ENCODE results near the gene RBMS1. TPM values are rescaled to one million over a fixed set of nuclear protein-coding genes. Genes with fewer than 3 reads are reported as not detected.
"Not testable (repeated sequence)": the region's sequence is repeated elsewhere in the genome, so short reads cannot be mapped to it uniquely, and the experiment has no call there.

The RBMS1 gene
- total RNA-seq, 1 experiment from 2014 or later, result 65.4 TPM

GRCh38 chr2:160491911-160492371 lies 1.7 kb downstream of the RBMS1 start:
- BruUV-seq (replicated peaks), result TSS peak; percentile 26
- DNase-seq (ENCODE audit: unreplicated experiment), result peak; percentile 58
- H3K27me3 Mint-ChIP-seq (ENCODE audit: insufficient read depth, unreplicated experiment), result peaks cover 6% of the 10 kb centered on the region
- no peaks in the 10 kb centered on the region for H3K36me3 Mint-ChIP-seq (ENCODE audit: insufficient read depth, unreplicated experiment)
- H3K4me1 Mint-ChIP-seq (ENCODE audit: insufficient read depth, unreplicated experiment), result peaks cover 12% of the 10 kb centered on the region
- intact Hi-C loops (cut with micrococcal nuclease), result loop anchor here (1.0 to 10.0 kb wide), 4 partner anchors 63 to 427 kb away; no protein-coding TSS in a partner anchor
- ChIA-PET CTCF (interaction anchor here (0.7 to 2.1 kb wide), 3 partner anchors 58 to 477 kb away, joined by 3 to 8 read pairs (median 4); no protein-coding TSS in a partner anchor), POLR2A (interaction anchor here (0.5 to 1.8 kb wide), 8 partner anchors 12 to 1656 kb away, joined by 3 to 10 read pairs (median 4); no protein-coding TSS in a partner anchor)
- H3K27ac Mint-ChIP-seq (ENCODE audit: low read depth, unreplicated experiment), result peak overlapping the region; percentile 83
- TF ChIP-seq, protein P1, sequence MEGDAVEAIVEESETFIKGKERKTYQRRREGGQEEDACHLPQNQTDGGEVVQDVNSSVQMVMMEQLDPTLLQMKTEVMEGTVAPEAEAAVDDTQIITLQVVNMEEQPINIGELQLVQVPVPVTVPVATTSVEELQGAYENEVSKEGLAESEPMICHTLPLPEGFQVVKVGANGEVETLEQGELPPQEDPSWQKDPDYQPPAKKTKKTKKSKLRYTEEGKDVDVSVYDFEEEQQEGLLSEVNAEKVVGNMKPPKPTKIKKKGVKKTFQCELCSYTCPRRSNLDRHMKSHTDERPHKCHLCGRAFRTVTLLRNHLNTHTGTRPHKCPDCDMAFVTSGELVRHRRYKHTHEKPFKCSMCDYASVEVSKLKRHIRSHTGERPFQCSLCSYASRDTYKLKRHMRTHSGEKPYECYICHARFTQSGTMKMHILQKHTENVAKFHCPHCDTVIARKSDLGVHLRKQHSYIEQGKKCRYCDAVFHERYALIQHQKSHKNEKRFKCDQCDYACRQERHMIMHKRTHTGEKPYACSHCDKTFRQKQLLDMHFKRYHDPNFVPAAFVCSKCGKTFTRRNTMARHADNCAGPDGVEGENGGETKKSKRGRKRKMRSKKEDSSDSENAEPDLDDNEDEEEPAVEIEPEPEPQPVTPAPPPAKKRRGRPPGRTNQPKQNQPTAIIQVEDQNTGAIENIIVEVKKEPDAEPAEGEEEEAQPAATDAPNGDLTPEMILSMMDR (IDR thresholded peaks at IDR 0.05; ENCODE audit: unreplicated experiment), result no peak
- H3K9me3 Mint-ChIP-seq (ENCODE audit: unreplicated experiment), result no peaks in the 10 kb centered on the region
- H3K4me3 Mint-ChIP-seq (ENCODE audit: unreplicated experiment), result peak overlapping the region; percentile 82

DNA sequence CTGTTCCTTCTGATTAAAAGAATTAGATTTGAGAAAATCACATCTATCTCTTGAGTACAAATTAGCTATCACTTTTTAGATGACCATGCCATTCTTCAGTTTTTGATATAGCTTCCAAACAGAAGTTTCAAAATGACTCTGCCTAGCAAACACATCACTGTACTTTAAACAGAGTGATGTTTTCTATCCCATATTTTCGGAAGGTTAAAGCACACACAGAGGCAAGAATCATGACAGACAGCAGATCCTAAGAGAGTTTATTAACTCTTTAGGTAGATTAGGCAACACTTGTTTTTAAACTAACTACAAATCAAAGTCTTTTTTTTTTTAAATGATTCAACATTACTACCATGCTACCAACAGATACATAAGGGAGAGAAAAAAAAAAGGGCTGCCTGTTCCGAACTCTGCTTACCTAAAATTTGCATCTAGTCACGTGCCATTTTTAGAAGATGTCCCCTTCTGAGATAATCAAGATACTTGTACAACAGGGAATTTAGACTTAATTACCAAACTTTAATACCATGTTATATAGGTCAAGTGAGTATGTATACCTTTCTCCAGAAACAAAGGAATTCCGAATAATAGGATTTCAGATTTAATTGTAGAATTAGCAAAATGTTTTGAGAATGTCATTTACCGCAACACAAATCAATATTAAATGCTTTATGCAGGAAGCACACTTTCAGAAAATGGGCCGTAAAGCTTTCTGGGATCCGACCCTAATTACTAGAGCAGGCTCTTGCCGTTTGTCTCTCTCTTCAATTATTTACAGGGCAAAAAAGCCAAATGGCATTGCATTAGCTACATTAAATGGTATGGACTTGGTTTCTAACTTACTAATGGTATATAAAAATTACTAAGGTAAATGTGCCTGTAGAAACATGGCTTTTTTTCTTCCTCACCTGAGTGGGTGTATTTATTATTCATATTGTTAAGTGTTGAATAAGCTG lies 2.6 kb downstream of the RBMS1 start:
- no TSS peak for BruUV-seq (replicated peaks)

GRCh38 chr2:160489111-160489510 lies 4.5 kb downstream of the RBMS1 start:
- H3K27me3 Mint-ChIP-seq (ENCODE audit: insufficient read depth, unreplicated experiment), result no peaks in the 10 kb centered on the region
- no TSS peak for BruUV-seq (replicated peaks)
- CTCF ChIA-PET, result interaction anchor here (0.8 to 1.3 kb wide), 3 partner anchors 58 to 481 kb away, joined by 3 read pairs; no protein-coding TSS in a partner anchor
- intact Hi-C loops (cut with micrococcal nuclease), result no loop called here
- no peak overlapping the region for H3K4me3 Mint-ChIP-seq (ENCODE audit: unreplicated experiment)
- peaks cover 6% of the 10 kb centered on the region for H3K36me3 Mint-ChIP-seq (ENCODE audit: insufficient read depth, unreplicated experiment)
- DNase-seq (ENCODE audit: unreplicated experiment), result no peak
- TF ChIP-seq, protein P1 (IDR thresholded peaks at IDR 0.05; ENCODE audit: unreplicated experiment), result no peak
- no peak overlapping the region for H3K27ac Mint-ChIP-seq (ENCODE audit: low read depth, unreplicated experiment)
- no peaks in the 10 kb centered on the region for H3K9me3 Mint-ChIP-seq (ENCODE audit: unreplicated experiment)
- H3K4me1 Mint-ChIP-seq (ENCODE audit: insufficient read depth, unreplicated experiment), result peaks cover 12% of the 10 kb centered on the region
- POLR2A ChIA-PET, result no interaction called here

More for the DNA sequence above, 2.6 kb downstream of the RBMS1 start:
- DNase-seq (ENCODE audit: unreplicated experiment), result no peak
- H3K27ac Mint-ChIP-seq (ENCODE audit: low read depth, unreplicated experiment), result peak overlapping the region; percentile 83
- ChIA-PET CTCF (interaction anchor here (0.6 to 2.1 kb wide), 8 partner anchors 26 to 531 kb away, joined by 3 to 8 read pairs (median 3); no protein-coding TSS in a partner anchor), POLR2A (interaction anchor here (0.7 to 0.9 kb wide), 3 partner anchors 32 to 1655 kb away, joined by 3 to 4 read pairs (median 3); no protein-coding TSS in a partner anchor)
- H3K9me3 Mint-ChIP-seq (ENCODE audit: unreplicated experiment), result no peaks in the 10 kb centered on the region
- peaks cover 12% of the 10 kb centered on the region for H3K4me1 Mint-ChIP-seq (ENCODE audit: insufficient read depth, unreplicated experiment)
- TF ChIP-seq, protein P1 (IDR thresholded peaks at IDR 0.05; ENCODE audit: unreplicated experiment), result no peak
- intact Hi-C loops (cut with micrococcal nuclease), result loop anchor here (5.0 to 10.0 kb wide), 2 partner anchors 139 to 174 kb away; no protein-coding TSS in a partner anchor
- no peaks in the 10 kb centered on the region for H3K27me3 Mint-ChIP-seq (ENCODE audit: insufficient read depth, unreplicated experiment)
- H3K4me3 Mint-ChIP-seq (ENCODE audit: unreplicated experiment), result peak overlapping the region; percentile 82
- no peaks in the 10 kb centered on the region for H3K36me3 Mint-ChIP-seq (ENCODE audit: insufficient read depth, unreplicated experiment)

DNA sequence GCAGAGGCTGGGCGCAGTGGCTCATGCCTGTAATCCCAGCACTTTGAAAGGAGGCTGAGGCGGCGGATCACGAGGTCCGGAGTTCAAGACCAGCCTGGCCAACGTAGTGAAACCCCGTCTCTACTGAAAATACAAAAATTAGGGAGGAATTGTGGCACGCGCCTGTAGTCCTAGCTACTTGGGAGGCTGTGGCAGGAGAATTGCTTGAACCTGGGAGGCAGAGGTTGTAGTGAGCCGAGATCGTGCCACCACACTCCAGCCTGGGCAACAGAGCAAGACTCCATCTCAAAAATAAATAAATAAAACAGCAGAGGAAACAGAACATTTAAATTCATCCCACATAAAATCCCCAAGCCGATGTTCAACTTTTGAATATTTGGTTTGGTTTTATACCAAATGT lies 5.3 kb downstream of the RBMS1 start:
- POLR2A ChIA-PET; BruUV-seq (replicated peaks); DNase-seq (ENCODE audit: unreplicated experiment); H3K36me3 Mint-ChIP-seq (ENCODE audit: insufficient read depth, unreplicated experiment); H3K9me3 Mint-ChIP-seq (ENCODE audit: unreplicated experiment); H3K4me3 Mint-ChIP-seq (ENCODE audit: unreplicated experiment); intact Hi-C loops (cut with micrococcal nuclease); H3K27ac Mint-ChIP-seq (ENCODE audit: low read depth, unreplicated experiment); H3K27me3 Mint-ChIP-seq (ENCODE audit: insufficient read depth, unreplicated experiment): not testable (repeated sequence)
- H3K4me1 Mint-ChIP-seq (ENCODE audit: insufficient read depth, unreplicated experiment), result peaks cover 12% of the 10 kb centered on the region
- CTCF ChIA-PET, result interaction anchor here (0.8 to 0.9 kb wide), 2 partner anchors 58 to 481 kb away, joined by 3 read pairs; no protein-coding TSS in a partner anchor
